GM21737 (cell line): ENCODE measurements around the gene DESI1.
"Not testable (repeated sequence)": the region's sequence is repeated elsewhere in the genome, so short reads cannot be mapped to it uniquely, and the experiment has no call there.

Experiments used
- ATAC-seq: cut with Tn5 transposase; IDR thresholded peaks from one replicate; pipeline ENCODE4 v1.9.1; 2021; ENCODE audit warnings: mild to moderate bottlenecking, moderate library complexity; ENCODE audit not compliant: unreplicated experiment

Gene DESI1

DNA sequence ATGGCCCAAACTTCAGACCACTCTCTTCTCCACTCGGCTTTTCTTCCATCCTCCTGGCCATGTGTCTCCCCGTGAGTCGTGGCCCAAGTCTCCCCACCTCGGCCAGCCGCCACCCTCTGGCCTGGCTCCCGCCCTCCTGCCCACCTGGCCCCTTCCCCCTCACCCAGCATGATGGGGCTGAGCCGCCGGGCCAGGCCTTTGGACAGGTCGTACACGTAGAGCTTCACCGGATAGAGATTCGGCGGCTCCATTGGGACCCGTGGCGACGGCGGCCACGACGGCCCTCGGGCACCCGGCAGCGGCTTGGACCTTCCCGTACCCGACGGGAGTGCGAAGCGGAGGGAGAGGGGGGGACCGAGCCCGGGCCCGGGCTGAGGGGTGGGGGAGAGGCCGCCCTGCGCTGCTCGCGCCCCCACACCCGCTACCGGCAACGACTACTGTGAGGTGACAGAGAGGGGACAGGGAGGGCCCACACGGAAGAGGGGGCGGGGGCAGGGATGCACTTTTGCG is at the start of gene DESI1:
Gene DESI1, minus strand, starts transcription at position 455 of the 510 bp plus-strand sequence. Its CDS starts 204 bp downstream, at position 251.
- ATAC-seq: peak; percentile 7

DNA sequence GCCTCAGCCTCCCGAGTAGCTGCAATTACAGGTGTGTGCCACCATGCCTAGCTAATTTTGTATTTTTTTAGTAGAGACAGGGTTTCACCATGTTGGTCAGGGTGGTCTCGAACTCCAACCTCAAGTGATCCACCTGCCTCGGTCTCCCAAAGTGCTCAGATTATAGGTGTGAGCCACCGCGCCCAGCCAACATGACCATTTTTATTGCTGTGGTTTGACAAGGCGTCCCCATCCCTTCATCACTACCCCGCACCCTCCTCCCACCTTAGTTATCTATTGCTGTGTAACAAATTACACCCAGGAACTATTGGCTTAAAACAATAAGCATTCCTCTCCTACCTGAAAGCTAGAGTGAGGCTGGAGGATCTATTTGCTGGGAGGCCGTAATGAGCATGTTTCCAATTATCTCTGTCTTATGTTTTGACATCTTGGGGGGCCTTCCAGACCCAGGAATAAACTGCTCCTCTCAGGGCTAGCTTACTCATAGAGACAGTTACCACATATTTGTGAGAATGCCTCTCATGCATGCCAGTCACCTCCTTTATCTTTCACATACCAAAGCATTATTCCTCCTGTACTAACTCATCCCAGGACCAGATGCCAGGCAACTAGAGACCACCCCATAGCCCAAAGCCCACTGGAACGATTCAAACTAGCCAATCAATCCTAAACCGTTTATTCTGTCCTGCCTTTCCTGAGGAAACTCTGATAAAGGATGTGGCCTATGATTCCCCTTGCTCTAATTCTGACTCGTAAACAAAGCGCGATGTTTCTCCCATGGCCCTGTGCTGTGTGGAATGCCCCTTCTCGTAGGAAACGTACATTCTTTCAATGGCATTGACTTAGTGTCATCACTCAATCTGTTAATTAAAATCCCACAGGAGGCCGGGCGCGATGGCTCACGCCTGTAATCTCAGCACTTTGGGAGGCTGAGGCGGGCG is 48.4 kb upstream of the DESI1 start:
- no peak for ATAC-seq

DNA sequence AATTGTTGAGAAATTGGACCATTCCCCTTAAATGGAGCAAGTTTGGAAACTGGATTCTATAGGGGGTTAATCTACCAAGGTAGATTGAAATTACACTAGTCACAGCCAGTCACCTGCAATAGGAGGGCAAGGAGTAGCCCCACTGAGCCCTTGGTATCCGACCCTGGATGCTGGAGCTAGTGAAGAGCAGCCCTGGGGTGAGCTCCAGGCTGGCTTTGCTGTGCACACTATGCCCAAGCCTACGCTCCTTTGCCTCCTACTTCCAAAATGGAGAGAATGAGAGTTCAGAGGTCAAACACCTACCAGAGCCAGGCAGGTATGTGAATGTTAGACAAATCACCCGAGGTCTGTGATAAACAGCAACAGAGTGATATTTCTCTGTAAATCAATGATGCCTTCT is 44.1 kb upstream of the DESI1 start:
- no peak for ATAC-seq

DNA sequence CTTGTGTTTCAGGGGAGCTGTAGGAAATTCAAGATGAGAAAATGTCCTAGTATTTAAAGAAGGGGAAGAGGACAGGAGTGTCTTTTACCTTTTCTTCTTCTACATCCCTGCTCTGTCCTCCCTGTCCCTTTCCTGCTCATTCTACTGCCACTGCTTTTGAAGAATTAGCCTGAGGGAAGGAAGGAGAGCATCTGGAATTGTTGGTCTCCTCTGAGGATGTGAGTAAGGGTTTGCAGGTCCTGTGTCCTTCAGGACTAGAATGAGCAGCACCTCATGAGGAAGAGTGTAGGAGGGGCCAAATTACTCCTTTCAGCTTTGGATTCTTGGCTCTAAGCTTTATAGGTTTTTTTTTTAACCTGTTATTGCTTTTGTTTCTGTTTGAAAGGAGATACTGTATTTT is 43.6 kb upstream of the DESI1 start:
- no peak for ATAC-seq

DNA sequence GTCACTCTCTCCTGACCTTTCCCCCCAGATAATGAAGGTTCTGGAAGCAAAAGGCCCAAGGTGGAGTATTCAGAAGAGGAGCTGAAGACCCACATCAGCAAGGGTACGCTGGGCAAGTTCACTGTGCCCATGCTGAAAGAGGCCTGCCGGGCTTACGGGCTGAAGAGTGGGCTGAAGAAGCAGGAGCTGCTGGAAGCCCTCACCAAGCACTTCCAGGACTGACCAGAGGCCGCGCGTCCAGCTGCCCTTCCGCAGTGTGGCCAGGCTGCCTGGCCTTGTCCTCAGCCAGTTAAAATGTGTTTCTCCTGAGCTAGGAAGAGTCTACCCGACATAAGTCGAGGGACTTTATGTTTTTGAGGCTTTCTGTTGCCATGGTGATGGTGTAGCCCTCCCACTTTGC is 42.8 kb upstream of the DESI1 start:
- ATAC-seq: not testable (repeated sequence)

DNA sequence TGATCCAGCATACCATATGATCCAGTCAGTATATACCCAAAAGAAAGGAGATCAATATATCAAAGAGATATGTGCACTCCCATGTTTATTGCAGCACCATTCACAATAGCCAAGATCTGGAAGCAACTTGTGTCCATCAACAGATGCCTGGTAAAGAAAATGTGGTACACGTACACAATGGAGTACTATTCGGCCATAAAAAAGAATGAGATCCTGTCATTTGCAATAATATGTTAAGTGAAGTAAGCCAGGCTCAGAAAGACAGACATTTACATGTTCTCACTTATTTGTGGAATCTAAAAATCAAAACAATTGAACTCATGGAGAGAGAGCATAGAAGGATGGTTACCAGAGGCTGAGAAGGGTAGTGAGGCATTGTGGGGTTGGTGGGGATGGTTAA is 40.9 kb upstream of the DESI1 start:
- no peak for ATAC-seq

DNA sequence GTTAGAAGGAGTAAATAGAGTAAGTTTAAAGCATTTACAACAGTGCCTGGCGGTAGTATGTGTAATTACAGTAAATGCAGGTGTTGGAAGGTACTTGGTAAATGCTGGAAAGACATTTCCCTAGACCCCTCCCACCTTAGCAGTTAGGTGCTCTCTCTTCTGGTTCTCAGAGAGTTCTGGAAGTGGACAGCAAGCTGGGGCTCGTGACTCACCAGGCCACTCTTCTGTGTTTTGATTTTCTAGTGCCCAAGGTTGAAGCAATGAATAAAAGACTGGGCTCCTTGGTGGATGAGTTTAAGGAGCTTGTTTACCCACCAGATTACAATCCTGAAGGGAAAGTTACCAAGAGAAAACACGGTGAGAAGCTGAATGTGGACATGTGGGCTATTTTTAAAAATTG is 40.2 kb upstream of the DESI1 start:
- ATAC-seq: no peak

DNA sequence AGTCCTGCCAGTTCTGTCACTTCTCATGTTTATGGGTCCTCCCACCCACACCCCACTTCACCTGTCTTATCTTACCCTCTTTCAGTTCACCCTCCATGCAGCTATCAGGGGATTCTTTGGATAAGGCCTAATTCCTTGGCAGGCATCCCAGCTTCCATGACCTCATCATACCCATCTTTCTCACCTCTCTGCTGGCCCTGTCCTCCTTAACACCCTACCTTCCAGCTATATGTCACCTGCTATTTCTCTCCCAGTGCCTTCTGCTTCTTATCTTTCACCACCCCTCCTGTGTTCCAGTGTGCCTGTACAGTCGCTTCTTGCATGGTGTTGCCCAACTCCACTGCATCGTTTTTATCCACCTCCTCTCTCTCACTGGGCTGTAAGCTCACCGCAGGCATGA is 39.6 kb upstream of the DESI1 start:
- ATAC-seq: no peak

DNA sequence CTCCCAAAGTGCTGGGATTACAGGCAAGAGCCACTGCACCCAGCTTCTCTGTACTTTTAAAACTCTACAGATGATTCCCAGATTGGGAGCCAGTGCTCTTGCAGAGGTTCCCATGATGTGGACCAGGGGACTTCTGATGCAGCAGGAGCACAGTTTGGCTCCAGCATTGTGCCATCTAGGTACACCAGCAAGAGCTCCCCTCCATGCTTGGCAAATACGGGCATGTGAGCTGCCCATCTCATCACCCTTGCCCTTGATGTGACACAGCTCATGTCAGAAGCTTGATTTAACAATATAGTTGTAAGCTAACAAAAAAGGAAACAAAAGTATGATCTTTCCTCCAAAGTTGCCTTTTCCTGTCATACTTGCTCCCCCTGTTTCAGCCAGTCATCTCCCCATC is 39.1 kb upstream of the DESI1 start:
- ATAC-seq: no peak

DNA sequence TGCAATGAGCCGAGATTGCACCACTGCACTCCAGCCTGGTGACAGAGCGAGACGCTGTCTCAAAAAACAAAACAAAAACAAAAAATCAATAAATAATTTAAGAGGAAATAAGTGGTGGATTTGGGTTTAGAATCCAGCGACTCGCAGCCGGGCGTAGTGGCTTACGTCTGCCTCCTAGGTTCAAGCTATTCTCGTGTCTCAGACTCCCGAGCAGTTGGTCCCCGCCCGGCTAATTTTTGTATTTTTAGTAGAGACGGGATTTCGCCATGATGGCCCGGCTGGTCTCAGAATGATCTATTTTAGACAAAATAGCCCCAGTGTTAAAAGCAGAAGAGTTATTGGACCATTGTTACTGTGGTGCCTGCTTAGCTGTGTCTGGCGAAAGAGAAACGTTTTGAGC is 38.0 kb upstream of the DESI1 start:
- no peak for ATAC-seq

DNA sequence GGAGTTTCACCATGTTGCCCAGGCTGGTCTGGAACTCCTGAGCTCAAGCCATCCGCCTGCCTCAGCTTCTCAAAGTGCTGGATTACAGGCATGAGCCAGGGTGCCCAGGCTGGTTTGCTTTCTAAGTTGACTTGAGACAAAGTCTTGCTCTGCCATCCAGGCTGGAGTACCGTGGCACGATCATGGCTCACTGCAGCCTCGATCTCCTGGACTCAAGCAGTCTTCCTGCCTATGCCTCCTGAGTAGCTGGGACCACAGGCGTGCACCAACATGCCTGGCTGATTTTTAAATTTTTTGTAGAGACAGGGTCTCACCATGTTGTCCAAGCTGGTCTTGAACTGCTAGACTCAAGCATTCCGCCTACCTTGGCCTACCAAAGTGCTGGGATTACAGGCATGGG is 36.9 kb upstream of the DESI1 start:
- no peak for ATAC-seq

DNA sequence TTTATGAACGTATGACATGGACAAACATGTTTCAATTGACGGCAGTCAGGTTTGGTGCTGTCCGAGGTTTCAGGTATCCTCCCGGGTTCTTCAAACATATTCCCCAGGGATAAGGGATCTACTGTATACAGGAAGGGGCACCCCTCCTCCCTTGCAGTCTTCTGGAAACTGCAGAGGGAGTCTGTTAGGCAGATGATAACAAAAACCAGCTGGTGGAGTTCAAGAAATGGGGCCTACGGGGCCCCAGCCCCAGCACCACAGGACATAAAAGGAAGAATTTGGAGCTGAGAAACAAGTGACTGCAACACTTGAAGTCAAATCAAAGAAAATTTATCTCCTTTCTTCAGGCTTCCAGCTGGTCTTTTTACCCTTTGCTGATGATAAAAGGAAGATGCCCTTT is 35.7 kb upstream of the DESI1 start:
- ATAC-seq: no peak

DNA sequence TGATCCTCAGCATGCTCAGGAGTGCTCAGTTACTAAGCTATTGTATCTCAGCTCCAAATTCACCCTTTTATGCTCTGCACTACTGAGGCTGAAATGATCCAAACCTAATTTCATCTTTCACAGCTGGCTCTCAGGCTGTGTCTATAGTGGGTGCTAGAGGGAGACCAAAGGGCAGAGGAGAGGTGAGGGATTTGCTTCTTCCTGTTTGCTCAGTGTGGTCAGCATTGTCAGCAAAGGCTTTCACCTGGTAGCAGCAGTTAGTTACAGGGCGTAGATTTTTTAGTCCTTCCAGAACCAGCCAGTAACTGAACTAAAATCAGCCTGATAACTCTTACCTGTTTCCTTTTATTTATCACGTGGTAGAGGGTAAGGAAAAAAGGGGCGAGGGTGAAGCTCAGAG is 33.5 kb upstream of the DESI1 start:
- ATAC-seq: no peak

DNA sequence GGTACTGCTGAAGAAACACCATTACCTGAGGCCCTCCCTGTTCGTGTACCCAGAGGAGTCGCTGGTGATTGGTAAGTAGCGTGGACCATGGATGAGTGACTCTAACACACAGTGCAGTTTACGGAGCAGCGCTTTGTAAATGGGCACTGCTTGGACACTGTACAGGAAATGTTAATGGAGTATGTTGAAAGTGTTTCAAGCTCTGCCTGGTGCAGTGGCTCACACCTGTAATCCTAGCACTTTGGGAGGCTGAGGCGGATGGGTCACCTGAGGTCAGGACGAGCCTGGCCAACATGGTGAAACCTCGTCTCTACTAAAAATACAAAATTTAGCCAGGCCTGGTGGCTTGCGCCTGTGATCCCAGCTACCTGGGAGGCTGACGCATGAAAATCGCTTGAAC is 30.0 kb upstream of the DESI1 start:
- ATAC-seq: no peak

DNA sequence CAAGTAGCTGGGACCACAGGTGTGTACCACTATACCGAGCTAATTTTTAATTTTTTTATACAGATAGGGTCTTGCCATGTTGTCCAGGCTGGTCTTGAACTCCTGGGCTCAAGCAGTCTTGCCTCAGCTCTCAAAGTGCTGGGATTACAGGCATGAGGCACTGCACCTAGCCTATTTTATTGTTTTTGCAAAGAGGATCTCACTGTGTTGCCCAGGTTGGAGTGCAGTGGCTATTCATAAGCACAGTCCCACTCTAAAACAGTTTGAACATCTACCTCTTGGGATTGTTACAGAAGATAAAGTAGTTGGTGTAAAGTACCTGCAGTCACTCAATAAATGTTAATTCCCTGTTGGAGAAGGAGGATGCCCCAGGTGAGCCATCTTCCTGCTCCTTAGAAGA is 29.4 kb upstream of the DESI1 start:
- ATAC-seq: no peak

DNA sequence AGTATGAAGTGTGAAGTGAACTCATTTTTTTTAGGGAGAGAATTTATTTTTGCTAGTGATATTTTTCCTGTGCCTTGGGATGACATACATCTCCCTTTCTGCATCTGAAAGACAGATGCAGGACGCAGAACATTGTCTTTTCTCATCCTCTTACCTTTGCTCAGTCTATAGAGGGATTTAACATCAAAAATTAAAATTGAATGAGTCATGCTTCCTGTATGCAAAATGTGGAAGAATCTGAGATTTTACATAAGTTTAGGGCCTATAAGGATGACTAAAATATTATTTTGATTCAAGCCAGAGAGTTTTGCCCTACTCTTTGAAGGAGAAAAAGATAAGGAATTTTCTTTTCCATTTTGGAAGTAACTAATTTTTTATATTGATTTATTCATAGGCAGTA is 27.6 kb upstream of the DESI1 start:
- ATAC-seq: no peak

DNA sequence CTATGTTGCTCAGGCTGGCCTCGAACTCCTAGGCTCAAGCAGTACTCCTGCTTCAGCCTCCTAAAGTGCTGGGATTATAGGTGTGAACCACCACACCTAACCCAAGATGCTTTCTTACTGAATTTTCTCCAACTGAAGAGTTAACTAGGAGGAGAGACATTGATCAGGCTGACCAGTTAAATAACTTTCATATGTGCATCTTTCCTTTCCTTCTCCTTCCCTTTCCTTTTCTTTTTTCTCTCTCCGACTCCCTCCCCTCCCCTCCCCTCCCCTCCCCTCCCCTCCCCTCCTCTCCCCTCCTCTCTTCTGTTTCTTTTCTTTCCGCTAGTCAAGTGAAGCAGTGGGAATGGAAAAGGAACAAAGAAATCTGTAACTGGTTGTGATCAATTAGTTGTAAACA is 26.9 kb upstream of the DESI1 start:
- ATAC-seq: no peak

DNA sequence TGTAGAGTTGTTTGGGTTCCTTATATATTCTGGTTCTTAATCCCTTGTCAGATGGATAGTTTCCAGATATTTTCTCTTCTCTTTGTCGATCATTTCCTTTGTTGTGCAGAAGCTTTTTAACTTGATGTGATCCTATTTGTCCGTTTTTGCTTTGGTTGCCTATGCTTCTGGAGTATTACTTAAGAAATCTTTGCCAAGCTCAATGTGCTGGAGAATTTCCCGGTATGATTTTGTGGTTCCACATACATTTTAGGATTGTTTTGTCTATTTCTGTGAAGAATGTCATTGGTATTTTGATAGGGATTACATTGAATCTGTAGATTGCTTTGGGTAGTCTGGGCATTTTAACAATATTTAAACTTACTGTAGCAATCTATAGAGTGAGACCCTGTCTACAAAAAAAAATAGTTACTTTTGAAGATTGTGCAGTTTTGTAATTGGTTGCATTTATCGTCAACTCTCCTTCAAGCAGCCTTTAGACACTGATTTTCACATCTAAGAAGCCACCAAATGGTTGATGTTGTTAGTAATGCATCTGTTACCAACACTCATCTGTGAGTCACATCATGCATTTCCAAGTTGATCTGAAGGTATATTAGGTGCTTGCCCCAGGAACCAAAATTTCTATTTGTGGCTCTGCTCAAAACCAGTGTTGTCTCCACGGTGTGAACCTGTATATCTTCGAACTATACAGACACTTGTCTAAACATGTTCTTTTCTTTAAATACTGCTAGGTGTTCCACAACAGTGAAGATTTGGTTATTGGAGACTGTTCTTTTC is 21.7 kb upstream of the DESI1 start:
- no peak for ATAC-seq

DNA sequence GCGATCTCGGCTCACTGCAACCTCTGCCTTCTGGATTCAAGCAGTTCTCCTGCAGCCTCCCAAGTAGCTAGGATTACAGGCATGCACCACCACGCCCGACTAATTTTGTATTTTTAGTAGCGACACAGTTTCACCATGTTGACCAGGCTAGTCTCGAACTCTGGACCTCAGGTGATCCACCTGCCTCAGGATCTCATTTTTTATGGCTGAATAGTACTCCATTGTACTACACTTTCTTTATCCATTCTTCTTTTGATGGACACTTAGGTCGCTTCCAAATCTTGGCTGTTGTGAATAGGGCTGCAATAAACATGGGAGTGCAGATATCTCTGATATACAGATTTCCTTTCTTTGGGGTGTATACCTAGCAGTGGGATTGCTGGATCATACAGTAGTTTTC is 21.0 kb upstream of the DESI1 start:
- no peak for ATAC-seq

DNA sequence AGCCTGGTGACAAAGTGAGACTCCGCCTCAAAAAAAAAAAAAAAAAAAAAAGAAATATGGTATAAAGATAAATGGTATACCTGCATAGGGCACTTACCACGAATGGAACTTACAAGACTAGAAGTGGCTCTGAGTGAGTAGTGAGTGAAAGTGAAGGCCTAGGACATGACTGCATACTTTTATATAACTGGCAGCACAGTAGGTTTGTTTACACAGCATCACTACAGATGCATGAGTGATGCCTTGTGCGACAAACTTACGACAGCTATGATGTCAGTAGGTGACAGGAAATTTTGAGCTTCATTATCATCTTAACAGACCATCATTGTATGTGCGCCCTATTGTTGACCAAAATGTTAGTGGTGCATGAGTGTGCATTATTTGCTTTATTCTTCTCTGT is 17.9 kb upstream of the DESI1 start:
- no peak for ATAC-seq

DNA sequence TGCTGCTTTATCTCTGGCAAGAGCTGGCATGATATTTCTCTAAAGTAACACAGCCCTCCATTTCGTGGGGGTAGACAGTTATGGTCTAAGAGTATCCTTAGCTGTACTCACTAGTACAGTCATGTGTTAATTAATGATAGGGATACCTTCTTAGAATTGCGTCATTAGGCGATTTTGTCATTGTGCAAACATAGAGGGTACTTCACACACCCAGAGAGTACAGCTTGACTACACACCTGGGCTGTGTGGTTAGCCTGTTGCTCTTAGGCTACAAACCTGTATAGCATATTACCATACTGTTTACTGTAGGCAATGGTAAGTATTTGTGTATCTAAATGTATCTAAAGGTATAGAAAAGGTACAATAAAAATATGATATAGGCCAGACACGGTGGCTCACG is 17.3 kb upstream of the DESI1 start:
- ATAC-seq: no peak

DNA sequence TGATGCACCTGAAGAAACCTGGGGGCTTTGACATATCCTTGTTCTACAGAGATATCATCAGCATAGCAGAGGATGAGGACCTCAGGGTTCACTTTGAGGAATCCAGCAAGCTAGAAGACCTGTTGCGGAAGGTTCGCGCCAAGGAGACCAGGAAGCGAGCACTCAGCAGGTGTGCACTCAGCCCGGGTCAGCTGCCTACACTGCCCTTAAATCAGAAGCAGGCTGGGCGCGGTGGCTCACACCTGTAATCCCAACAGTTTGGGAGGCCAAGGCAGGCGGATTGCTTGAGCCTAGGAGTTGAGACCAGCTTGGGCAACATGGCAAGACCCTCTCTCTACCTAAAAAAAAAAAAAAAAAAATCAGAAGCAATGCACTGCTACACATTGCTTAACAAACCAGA is 16.8 kb upstream of the DESI1 start:
- ATAC-seq: not testable (repeated sequence)
